Activated CD8-positive, alpha-beta T cell treated with anti-CD3 and anti-CD28 coated beads, Interleukin-2, amount 10 ng/mL, durations not matched to agents 7 days and 5 days (primary cell): ENCODE measurements around the gene PRKCA. TPM values are rescaled to one million over a fixed set of nuclear protein-coding genes. Genes with fewer than 3 reads are reported as not detected.

Experiments
- ATAC-seq: fragments of 150-1000 bp; cut with Tn5 transposase; one replicate; pipeline ENCODE4 v1.10.0; 2021; ENCODE audit warnings: moderate library complexity
- CTCF ChIA-PET: fragments of 350-600 bp; sonication (Branson Sonifier 250); formaldehyde crosslinking; loops from one replicate; lab custom pipeline; 2021; ENCODE audit warnings: antibody characterized with exemption; lab: Charles Lee
- POLR2A ChIA-PET: fragments of 350-600 bp; sonication (Branson Sonifier 250); formaldehyde crosslinking; loops from one replicate; lab custom pipeline; 2021; ENCODE audit warnings: antibody characterized with exemption; lab: Charles Lee
- DNase-seq: peaks from one replicate; pipeline ENCODE4 v3.0.0-alpha.2; 2020
- H3K27ac Mint-ChIP-seq: one replicate; pipeline ENCODE4 v1.8.0; 2021; ENCODE audit warnings: mild to moderate bottlenecking, mixed read lengths
- H3K27me3 Mint-ChIP-seq: one replicate; pipeline ENCODE4 v1.8.0; 2021; ENCODE audit warnings: low read depth, mixed read lengths
- H3K36me3 Mint-ChIP-seq: one replicate; pipeline ENCODE4 v1.8.0; 2021; ENCODE audit warnings: low read depth, mixed read lengths
- H3K4me1 Mint-ChIP-seq: one replicate; pipeline ENCODE4 v1.8.0; 2021; ENCODE audit warnings: low read depth, mixed read lengths
- H3K4me3 Mint-ChIP-seq: one replicate; pipeline ENCODE4 v1.8.0; 2021; ENCODE audit warnings: mild to moderate bottlenecking, mixed read lengths
- H3K9me3 Mint-ChIP-seq: one replicate; pipeline ENCODE4 v1.8.0; 2022; ENCODE audit warnings: mixed read lengths; ENCODE audit not compliant: insufficient read depth
- total RNA-seq, 2 experiments: library from RNA; stranded (reverse); gene quantifications; one replicate each; pipeline ENCODE4 v1.2.3, GENCODE V29; 2021

PRKCA gene
- total RNA-seq, 2 experiments from 2014 or later: 74.1 to 76.9 TPM

GRCh38 chr17:66494023-66494803 is 191.8 kb downstream of the PRKCA start:
- ATAC-seq (peak; percentile 66), DNase-seq (no peak)
- H3K36me3 Mint-ChIP-seq: peaks cover 32% of the 10 kb centered on the region
- H3K27me3 Mint-ChIP-seq: no peaks in the 10 kb centered on the region
- no peak overlapping the region for H3K4me3 Mint-ChIP-seq
- peak overlapping the region; percentile 57 for H3K27ac Mint-ChIP-seq
- peaks cover 38% of the 10 kb centered on the region for H3K4me1 Mint-ChIP-seq
- ChIA-PET CTCF (interaction anchor here (1.3 kb wide), 1 partner anchor 14 kb away, joined by 3 read pairs; no protein-coding TSS in a partner anchor), POLR2A (no interaction called here)
- H3K9me3 Mint-ChIP-seq: no peaks in the 10 kb centered on the region

- ATAC-seq (no peak), DNase-seq (no peak)
- H3K4me1 Mint-ChIP-seq: peaks cover 38% of the 10 kb centered on the region
- POLR2A ChIA-PET: no interaction called here
- no peak overlapping the region for H3K4me3 Mint-ChIP-seq
- H3K9me3 Mint-ChIP-seq: no peaks in the 10 kb centered on the region
- CTCF ChIA-PET: interaction anchor here (1.3 kb wide), 1 partner anchor 13 kb away, joined by 3 read pairs; no protein-coding TSS in a partner anchor
- H3K27me3 Mint-ChIP-seq: no peaks in the 10 kb centered on the region
- H3K27ac Mint-ChIP-seq: no peak overlapping the region
- peaks cover 33% of the 10 kb centered on the region for H3K36me3 Mint-ChIP-seq
These were observed 192.6 kb downstream of the PRKCA start for GRCh38 chr17:66495035-66495434.

GRCh38 chr17:66496306-66496705 is 193.9 kb downstream of the PRKCA start:
- Mint-ChIP-seq H3K27me3 (no peaks in the 10 kb centered on the region), H3K4me1 (peaks cover 32% of the 10 kb centered on the region), H3K27ac (no peak overlapping the region), H3K4me3 (no peak overlapping the region), H3K36me3 (peaks cover 33% of the 10 kb centered on the region), H3K9me3 (no peaks in the 10 kb centered on the region)
- ATAC-seq (no peak), DNase-seq (no peak)
- POLR2A ChIA-PET: no interaction called here
- CTCF ChIA-PET: interaction anchor here (0.8 to 1.2 kb wide), 3 partner anchors 18 to 186 kb away, joined by 3 to 4 read pairs (median 3); no protein-coding TSS in a partner anchor

- Mint-ChIP-seq H3K27ac (no peak overlapping the region), H3K4me1 (peaks cover 14% of the 10 kb centered on the region), H3K4me3 (no peak overlapping the region), H3K36me3 (peaks cover 33% of the 10 kb centered on the region), H3K9me3 (no peaks in the 10 kb centered on the region), H3K27me3 (no peaks in the 10 kb centered on the region)
- ChIA-PET CTCF (no interaction called here), POLR2A (interaction anchor here (0.6 kb wide), 1 partner anchor 50 kb away, joined by 3 read pairs; no protein-coding TSS in a partner anchor)
- ATAC-seq: no peak
- no peak for DNase-seq
These were observed 196.2 kb downstream of the PRKCA start for GRCh38 chr17:66498580-66498979.

- Mint-ChIP-seq H3K27me3 (no peaks in the 10 kb centered on the region), H3K4me1 (peaks cover 46% of the 10 kb centered on the region), H3K4me3 (no peak overlapping the region), H3K36me3 (peaks cover 31% of the 10 kb centered on the region), H3K9me3 (no peaks in the 10 kb centered on the region), H3K27ac (no peak overlapping the region)
- ChIA-PET POLR2A (no interaction called here), CTCF (no interaction called here)
- no peak for DNase-seq
- ATAC-seq: no peak
These were observed 204.2 kb downstream of the PRKCA start for GRCh38 chr17:66506641-66507040.

GRCh38 chr17:66507103-66507923 is 204.9 kb downstream of the PRKCA start:
- Mint-ChIP-seq H3K36me3 (peaks cover 31% of the 10 kb centered on the region), H3K9me3 (no peaks in the 10 kb centered on the region), H3K4me1 (peaks cover 51% of the 10 kb centered on the region), H3K27ac (peak overlapping the region; percentile 32), H3K27me3 (no peaks in the 10 kb centered on the region), H3K4me3 (no peak overlapping the region)
- CTCF ChIA-PET: interaction anchor here (0.7 to 1.4 kb wide), 4 partner anchors 12 to 59 kb away, joined by 3 to 4 read pairs (median 3); no protein-coding TSS in a partner anchor
- DNase-seq (no peak), ATAC-seq (no peak)
- POLR2A ChIA-PET: interaction anchor here (0.6 kb wide), 1 partner anchor 33 kb away, joined by 3 read pairs; no protein-coding TSS in a partner anchor

GRCh38 chr17:66507982-66508760 is 205.8 kb downstream of the PRKCA start:
- POLR2A ChIA-PET: interaction anchor here (0.6 kb wide), 2 partner anchors 33 to 206 kb away, joined by 3 read pairs; partner anchors contain the start of gene PRKCA
- peaks cover 53% of the 10 kb centered on the region for H3K4me1 Mint-ChIP-seq
- H3K27ac Mint-ChIP-seq: peak overlapping the region; percentile 65
- CTCF ChIA-PET: interaction anchor here (0.9 to 1.4 kb wide), 3 partner anchors 11 to 14 kb away, joined by 3 to 4 read pairs (median 3); no protein-coding TSS in a partner anchor
- no peaks in the 10 kb centered on the region for H3K9me3 Mint-ChIP-seq
- DNase-seq: no peak
- H3K36me3 Mint-ChIP-seq: peaks cover 34% of the 10 kb centered on the region
- no peak overlapping the region for H3K4me3 Mint-ChIP-seq
- H3K27me3 Mint-ChIP-seq: no peaks in the 10 kb centered on the region
- no peak for ATAC-seq

GRCh38 chr17:66508896-66509844 is 206.8 kb downstream of the PRKCA start:
- POLR2A ChIA-PET: no interaction called here
- CTCF ChIA-PET: no interaction called here
- Mint-ChIP-seq H3K4me3 (peak overlapping the region; percentile 29), H3K4me1 (peaks cover 53% of the 10 kb centered on the region), H3K36me3 (peaks cover 37% of the 10 kb centered on the region), H3K9me3 (no peaks in the 10 kb centered on the region), H3K27me3 (no peaks in the 10 kb centered on the region), H3K27ac (peak overlapping the region; percentile 65)
- ATAC-seq: peak; percentile 62
- peak; percentile 36 for DNase-seq

DNA sequence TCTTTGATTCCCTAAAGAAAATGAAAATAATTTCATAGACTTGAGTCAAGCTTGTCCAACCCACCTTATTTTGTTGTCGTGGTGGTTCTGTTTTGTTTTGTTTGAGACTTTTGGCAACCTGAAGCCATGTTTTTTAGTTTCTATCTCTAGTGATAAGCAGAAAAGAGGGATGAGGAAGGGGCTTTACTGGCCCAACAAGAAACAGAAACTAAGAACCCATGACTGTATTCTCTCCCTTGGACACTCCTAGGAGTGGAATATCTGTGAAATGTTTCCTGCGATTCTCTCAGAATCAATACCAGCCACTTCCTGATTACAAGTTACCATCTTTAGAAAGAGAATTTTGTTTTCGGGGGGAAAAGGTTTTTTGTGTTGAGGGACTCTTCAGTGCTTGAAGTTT is 207.5 kb downstream of the PRKCA start:
- CTCF ChIA-PET: no interaction called here

GRCh38 chr17:66511135-66511534 is 208.7 kb downstream of the PRKCA start:
- Mint-ChIP-seq H3K9me3 (no peaks in the 10 kb centered on the region), H3K4me3 (no peak overlapping the region), H3K27ac (no peak overlapping the region), H3K4me1 (peaks cover 57% of the 10 kb centered on the region), H3K36me3 (peaks cover 47% of the 10 kb centered on the region), H3K27me3 (no peaks in the 10 kb centered on the region)
- CTCF ChIA-PET: interaction anchor here (0.7 to 1.3 kb wide), 5 partner anchors 11 to 56 kb away, joined by 3 to 4 read pairs (median 3); no protein-coding TSS in a partner anchor
- POLR2A ChIA-PET: no interaction called here
- DNase-seq: no peak
- no peak for ATAC-seq

More for the DNA sequence above, 207.5 kb downstream of the PRKCA start:
- Mint-ChIP-seq H3K36me3 (peaks cover 44% of the 10 kb centered on the region), H3K9me3 (no peaks in the 10 kb centered on the region), H3K27ac (peak overlapping the region; percentile 65), H3K27me3 (no peaks in the 10 kb centered on the region), H3K4me3 (peak overlapping the region; percentile 29), H3K4me1 (peaks cover 53% of the 10 kb centered on the region)
- DNase-seq (no peak), ATAC-seq (peak; percentile 20)
- POLR2A ChIA-PET: no interaction called here
